Endodermal cell (in vitro differentiated cells): Measurements from ENCODE around the gene SELENOI. TPM values are rescaled to one million over a fixed set of nuclear protein-coding genes. Genes with fewer than 3 reads are reported as not detected.
"Not testable (repeated sequence)": the region's sequence is repeated elsewhere in the genome, so short reads cannot be mapped to it uniquely, and the experiment has no call there.

ENCODE experiments used
- DNase-seq: peaks from one replicate; pipeline ENCODE4 v3.0.0-alpha.2; 2017
- H3K27ac ChIP-seq: 2 replicates; pipeline ENCODE4 v1.5.1; 2013; ENCODE audit warnings: mild to moderate bottlenecking, low read depth, low read length, moderate library complexity
- H3K27me3 ChIP-seq: 2 replicates; pipeline ENCODE4 v1.6.1; 2013; ENCODE audit warnings: mild to moderate bottlenecking, low read length, moderate library complexity; ENCODE audit not compliant: insufficient read depth, control insufficient read depth, poor library complexity, severe bottlenecking
- H3K36me3 ChIP-seq: 2 replicates; pipeline ENCODE4 v1.7.0; 2013; ENCODE audit warnings: mild to moderate bottlenecking, low read length, moderate library complexity; ENCODE audit not compliant: control insufficient read depth, insufficient read depth
- H3K4me1 ChIP-seq: one replicate; pipeline ENCODE4 v1.7.0; 2013; ENCODE audit warnings: low read length; ENCODE audit not compliant: control insufficient read depth, insufficient read depth
- H3K4me3 ChIP-seq: 2 replicates; pipeline ENCODE4 v1.5.1; 2013; ENCODE audit warnings: mild to moderate bottlenecking, low read length, moderate library complexity
- H3K9ac ChIP-seq: 2 replicates; pipeline ENCODE4 v1.6.1; 2013; ENCODE audit warnings: mild to moderate bottlenecking, low read length, moderate library complexity; ENCODE audit not compliant: poor library complexity, severe bottlenecking; ENCODE audit errors: extremely low read depth
- H3K9me3 ChIP-seq: 2 replicates; pipeline ENCODE4 v1.6.1; 2013; ENCODE audit warnings: mild to moderate bottlenecking, low read length, moderate library complexity; ENCODE audit not compliant: control insufficient read depth
- H3K27ac Mint-ChIP-seq: 2 replicates; pipeline ENCODE4 v1.8.0; 2020; ENCODE audit warnings: mixed read lengths
- H3K27me3 Mint-ChIP-seq: 2 replicates; pipeline ENCODE4 v1.8.0; 2021; ENCODE audit warnings: mild to moderate bottlenecking, mixed read lengths; ENCODE audit not compliant: insufficient read depth
- H3K36me3 Mint-ChIP-seq: 2 replicates; pipeline ENCODE4 v1.8.0; 2020; ENCODE audit warnings: low read depth, mixed read lengths
- H3K4me1 Mint-ChIP-seq: 2 replicates; pipeline ENCODE4 v1.8.0; 2020; ENCODE audit warnings: mixed read lengths
- H3K4me3 Mint-ChIP-seq: 2 replicates; pipeline ENCODE4 v1.8.0; 2020; ENCODE audit warnings: mild to moderate bottlenecking, moderate library complexity, mixed read lengths
- H3K9me3 Mint-ChIP-seq: 2 replicates; pipeline ENCODE4 v1.8.0; 2020; ENCODE audit warnings: mild to moderate bottlenecking, mixed read lengths
- WGBS, 2 experiments: methylation state at CpG; one replicate each; pipeline versions ENCODE4 v1.1.5 to v1.1.7; 2013; ENCODE audit warnings: missing lambda C conversion rate in 2 of 2, mixed read lengths in 1 of 2; ENCODE audit not compliant: insufficient coverage in 1 of 2, insufficient read length in 1 of 2; 5-methylcytosine and 5-hydroxymethylcytosine counted together
- total RNA-seq, 2 donors: library from RNA; stranded (reverse); fragmentation: NEBNext Ultra II Directional in 1 of 2; extraction: Animal tissue kit (Norgen Biotek cat#: 25700) in 1 of 2; gene quantifications; 2 replicates in 1 of 2; 3 replicates in 1 of 2; pipeline ENCODE4 v1.2.1, GENCODE V29; 2021
- TF ChIP-seq, protein P1 (sequence below): fragments of 200-600 bp; sonication (generic); conservative IDR thresholded peaks from 2 replicates; pipeline ENCODE4 v1.5.0; 2021; ENCODE audit warnings: antibody characterized with exemption, mild to moderate bottlenecking

Gene SELENOI
- total RNA-seq, 2 donors from 2014 or later: 59.3 to 77.1 TPM

GRCh38 chr2:26351375-26352090, 5.6 kb downstream of the SELENOI start:
- no peaks in the 10 kb centered on the region for H3K27me3 ChIP-seq

GRCh38 chr2:26352892-26353291, 6.9 kb downstream of the SELENOI start:
- no peaks in the 10 kb centered on the region for H3K9me3 ChIP-seq
- no peak overlapping the region for H3K27ac ChIP-seq
- Mint-ChIP-seq H3K4me3 (no peak overlapping the region), H3K27ac (no peak overlapping the region), H3K4me1 (peaks cover 33% of the 10 kb centered on the region), H3K9me3 (peaks cover 3% of the 10 kb centered on the region), H3K27me3 (no peaks in the 10 kb centered on the region), H3K36me3 (peaks cover 31% of the 10 kb centered on the region)
- TF ChIP-seq, protein P1, sequence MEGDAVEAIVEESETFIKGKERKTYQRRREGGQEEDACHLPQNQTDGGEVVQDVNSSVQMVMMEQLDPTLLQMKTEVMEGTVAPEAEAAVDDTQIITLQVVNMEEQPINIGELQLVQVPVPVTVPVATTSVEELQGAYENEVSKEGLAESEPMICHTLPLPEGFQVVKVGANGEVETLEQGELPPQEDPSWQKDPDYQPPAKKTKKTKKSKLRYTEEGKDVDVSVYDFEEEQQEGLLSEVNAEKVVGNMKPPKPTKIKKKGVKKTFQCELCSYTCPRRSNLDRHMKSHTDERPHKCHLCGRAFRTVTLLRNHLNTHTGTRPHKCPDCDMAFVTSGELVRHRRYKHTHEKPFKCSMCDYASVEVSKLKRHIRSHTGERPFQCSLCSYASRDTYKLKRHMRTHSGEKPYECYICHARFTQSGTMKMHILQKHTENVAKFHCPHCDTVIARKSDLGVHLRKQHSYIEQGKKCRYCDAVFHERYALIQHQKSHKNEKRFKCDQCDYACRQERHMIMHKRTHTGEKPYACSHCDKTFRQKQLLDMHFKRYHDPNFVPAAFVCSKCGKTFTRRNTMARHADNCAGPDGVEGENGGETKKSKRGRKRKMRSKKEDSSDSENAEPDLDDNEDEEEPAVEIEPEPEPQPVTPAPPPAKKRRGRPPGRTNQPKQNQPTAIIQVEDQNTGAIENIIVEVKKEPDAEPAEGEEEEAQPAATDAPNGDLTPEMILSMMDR: no peak
- no peaks in the 10 kb centered on the region for H3K27me3 ChIP-seq
- peaks cover 11% of the 10 kb centered on the region for H3K4me1 ChIP-seq
- H3K9ac ChIP-seq: no peak overlapping the region
- peaks cover 33% of the 10 kb centered on the region for H3K36me3 ChIP-seq
- H3K4me3 ChIP-seq: no peak overlapping the region
- WGBS, 2 experiments: 85% methylated on average over 1 of the region's 1 CpG; no CpG with 5 or more reads in 1 of the 2 experiments
- DNase-seq: no peak

More at GRCh38 chr2:26351375-26352090, 5.6 kb downstream of the SELENOI start:
- peaks cover 31% of the 10 kb centered on the region for H3K36me3 Mint-ChIP-seq
- H3K9me3 Mint-ChIP-seq: peaks cover 3% of the 10 kb centered on the region
- TF ChIP-seq, protein P1: no peak
- no peaks in the 10 kb centered on the region for H3K27me3 Mint-ChIP-seq
- 95 to 98% methylated on average over 9 to 10 of the region's 10 CpGs for WGBS, 2 experiments
- H3K27ac ChIP-seq: no peak overlapping the region
- H3K4me3 ChIP-seq: no peak overlapping the region
- H3K4me1 ChIP-seq: peaks cover 11% of the 10 kb centered on the region
- no peak overlapping the region for H3K27ac Mint-ChIP-seq
- no peaks in the 10 kb centered on the region for H3K9me3 ChIP-seq
- no peak for DNase-seq
- H3K36me3 ChIP-seq: peaks cover 27% of the 10 kb centered on the region
- no peak overlapping the region for H3K4me3 Mint-ChIP-seq
- no peak overlapping the region for H3K9ac ChIP-seq
- peaks cover 34% of the 10 kb centered on the region for H3K4me1 Mint-ChIP-seq

- not testable (repeated sequence) for H3K4me1 ChIP-seq, H3K9me3 ChIP-seq, H3K27ac Mint-ChIP-seq, H3K9me3 Mint-ChIP-seq, H3K4me3 ChIP-seq, H3K27me3 Mint-ChIP-seq, H3K27me3 ChIP-seq, H3K9ac ChIP-seq, H3K4me3 Mint-ChIP-seq, H3K27ac ChIP-seq, DNase-seq
- H3K36me3 ChIP-seq: peaks cover 29% of the 10 kb centered on the region
- WGBS, 2 experiments: 100% methylated on average over 4 to 16 of the region's 16 CpGs
- Mint-ChIP-seq H3K4me1 (peaks cover 37% of the 10 kb centered on the region), H3K36me3 (peaks cover 25% of the 10 kb centered on the region)
These were observed 8.5 kb downstream of the SELENOI start for GRCh38 chr2:26354469-26354868.
